HS-27A (cell line): ENCODE results near the gene NLN.
"Not testable (repeated sequence)": the region's sequence is repeated elsewhere in the genome, so short reads cannot be mapped to it uniquely, and the experiment has no call there.

ENCODE experiments used
- DNase-seq: peaks from one replicate; pipeline ENCODE4 v3.0.0-alpha.2; 2012; ENCODE audit warnings: low read depth, missing footprints

Gene NLN

DNA sequence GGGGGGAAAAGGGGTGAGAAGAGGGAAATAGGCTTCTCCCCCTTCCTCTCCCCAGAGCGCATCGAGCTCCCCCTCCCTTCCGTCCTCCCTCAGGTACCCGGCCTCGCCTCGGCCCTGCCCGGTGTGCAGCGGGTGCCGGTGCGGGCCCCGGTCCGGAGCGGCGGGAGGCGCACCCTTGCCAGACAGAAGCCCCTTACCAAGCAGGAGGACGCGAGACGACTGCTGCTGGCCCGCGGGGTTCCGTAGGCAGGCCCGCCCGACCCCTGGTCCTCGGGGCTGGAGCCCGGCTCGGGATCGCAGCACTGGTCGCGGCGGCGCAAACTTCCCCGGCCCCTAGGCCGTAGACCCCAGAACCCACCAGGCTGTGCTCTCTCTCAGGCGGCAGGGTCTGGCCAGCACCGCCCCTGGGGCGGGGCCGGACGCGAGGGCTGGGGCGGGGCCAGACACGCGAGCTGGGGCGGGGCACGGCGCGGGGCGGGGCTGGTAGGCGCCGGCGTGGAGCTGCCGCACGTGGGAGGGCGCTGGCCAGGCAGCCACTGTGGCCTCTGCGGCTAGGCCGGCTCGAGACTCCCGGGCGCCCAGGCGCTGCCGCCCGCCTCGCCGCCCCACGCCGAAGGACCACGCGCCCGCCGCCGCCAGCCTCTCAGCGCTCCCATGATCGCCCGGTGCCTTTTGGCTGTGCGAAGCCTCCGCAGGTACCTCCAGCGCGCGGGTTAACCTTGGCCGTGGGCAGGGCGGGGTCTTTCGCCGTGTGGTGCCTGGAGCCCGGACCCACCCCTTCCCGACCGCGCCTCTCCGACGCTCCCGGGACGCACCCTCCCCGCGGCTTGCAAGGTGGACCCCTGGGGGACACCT, at the start of gene NLN, which contains the start of gene SGTB:
TSS of gene NLN (plus strand) at position 486 of the 855 bp plus-strand sequence. CDS start at position 655, 169 bp downstream.
TSS of gene SGTB (minus strand) at position 390 of the 855 bp plus-strand sequence. CDS start 1,302 bp downstream, outside the sequence.
- DNase-seq: no peak

DNA sequence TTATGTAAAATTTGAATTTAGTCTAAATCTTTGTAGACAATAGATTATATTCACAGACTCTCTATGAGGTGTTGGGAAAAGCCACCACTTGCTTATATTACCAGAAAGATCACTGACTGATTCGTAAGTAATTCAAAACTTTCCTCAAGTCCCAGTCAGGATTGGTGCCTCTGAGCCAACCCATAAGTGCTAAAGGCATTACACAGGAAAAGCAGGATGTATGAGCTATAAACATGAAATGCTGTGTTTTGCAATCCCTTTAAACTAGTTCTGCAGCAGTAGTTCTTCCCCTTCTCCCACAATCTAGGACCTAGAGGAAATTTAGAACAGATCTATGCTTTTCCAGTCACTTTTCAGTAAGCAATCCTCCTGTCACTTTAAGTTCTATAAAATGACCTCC, 49.2 kb upstream of the NLN start:
- no peak for DNase-seq

DNA sequence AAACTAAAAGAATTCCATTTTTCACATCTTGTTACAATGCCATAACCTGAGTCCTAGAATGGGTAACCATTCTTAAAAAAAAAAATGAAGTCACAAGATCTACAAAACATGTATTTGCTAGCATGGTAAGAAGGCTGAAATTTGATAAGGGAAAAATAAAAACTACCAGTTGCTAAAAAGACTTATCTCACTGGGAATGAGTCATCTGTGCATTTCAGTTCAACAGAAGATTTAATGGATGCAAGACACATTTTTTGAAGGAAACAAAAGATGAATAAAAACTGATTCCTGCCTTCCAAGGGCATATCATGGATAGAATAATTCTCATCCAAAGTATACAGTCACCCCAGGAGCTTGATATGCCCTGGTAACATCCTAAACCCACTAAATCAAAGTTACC, 47.3 kb upstream of the NLN start:
- no peak for DNase-seq

DNA sequence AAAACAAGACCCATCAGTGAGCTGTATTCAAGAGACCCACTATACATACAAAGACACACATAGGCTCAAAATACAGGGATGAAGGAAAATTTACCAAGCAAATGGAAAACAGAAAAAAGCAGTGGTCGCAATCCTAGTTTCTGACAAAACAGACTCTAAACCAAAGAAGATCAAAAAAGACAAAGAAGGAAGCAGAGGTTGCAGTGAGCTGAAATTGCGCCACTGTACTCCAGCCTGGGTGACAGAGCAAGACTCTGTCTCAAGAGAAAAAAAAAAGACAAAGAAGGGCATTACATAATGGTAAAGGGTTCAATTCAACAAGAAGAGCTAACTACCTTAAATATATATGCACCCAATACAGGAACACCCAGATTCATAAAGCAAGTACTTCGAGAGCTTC, 45.9 kb upstream of the NLN start:
- DNase-seq: not testable (repeated sequence)

DNA sequence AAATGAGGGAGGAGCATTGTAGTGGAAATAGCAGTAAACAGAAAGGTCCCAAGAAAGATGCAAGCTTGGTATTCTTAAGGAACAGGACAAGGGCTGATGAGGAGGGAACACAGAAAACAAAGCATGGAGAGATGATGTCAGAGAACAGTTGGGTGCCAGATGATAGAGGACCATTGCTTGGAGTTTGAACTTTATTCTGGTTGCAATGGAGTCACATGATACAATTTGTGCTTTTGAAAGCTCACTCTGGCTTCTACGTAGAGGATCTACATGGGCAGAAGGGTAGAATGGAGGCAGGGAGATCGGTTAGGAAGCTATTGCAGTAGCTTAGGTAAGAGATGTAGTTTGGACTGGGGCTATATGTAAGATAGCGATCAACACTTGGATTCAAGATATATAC, 39.9 kb upstream of the NLN start:
- no peak for DNase-seq

DNA sequence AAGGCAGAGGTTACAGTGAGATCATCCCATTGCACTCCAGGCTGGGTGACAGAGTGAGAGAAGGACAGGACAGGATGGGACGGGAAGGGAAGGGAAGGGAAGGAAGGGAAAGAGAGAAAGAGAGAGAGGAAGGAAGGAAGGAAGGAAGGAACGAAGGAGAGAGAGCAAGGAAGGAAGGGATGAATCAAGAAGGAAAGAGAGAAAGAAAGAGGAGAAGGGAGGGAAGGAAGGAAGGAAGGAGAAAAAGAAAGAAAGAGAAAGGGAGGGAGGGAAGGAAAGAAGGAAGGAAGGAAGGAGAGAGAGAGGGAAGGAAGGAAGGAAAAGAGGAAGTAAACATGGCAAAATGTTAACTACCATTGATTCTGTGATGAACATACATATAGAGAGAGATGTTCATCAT, 28.9 kb upstream of the NLN start:
- DNase-seq: no peak

DNA sequence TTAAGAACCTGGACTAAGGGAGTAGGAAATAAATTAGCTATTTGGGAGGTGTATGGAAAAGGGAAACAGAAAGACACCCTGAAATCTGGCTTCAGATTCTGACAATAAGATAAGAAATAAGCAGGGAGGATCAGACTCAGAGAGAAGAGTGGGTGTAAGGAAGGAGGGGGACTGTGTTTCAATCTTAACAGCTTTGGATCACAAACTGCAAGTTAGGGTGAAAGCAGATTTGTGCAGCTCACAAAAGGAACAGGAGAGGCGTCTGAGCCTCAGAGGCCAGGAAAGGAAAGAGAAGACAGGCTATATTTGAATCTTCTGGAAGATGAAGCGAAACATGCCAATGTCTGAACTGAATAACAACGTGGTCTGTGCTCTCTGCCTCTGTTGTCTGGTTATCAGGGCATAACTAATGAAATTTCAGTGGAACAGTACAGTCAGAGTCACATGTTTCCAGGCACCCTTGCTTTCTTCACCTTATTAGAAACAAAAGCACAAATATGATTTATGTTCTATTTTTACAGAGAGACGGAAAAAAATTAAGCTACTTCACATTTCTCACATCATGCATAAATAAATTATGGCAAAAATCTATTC, 26.7 kb upstream of the NLN start:
- DNase-seq: no peak

DNA sequence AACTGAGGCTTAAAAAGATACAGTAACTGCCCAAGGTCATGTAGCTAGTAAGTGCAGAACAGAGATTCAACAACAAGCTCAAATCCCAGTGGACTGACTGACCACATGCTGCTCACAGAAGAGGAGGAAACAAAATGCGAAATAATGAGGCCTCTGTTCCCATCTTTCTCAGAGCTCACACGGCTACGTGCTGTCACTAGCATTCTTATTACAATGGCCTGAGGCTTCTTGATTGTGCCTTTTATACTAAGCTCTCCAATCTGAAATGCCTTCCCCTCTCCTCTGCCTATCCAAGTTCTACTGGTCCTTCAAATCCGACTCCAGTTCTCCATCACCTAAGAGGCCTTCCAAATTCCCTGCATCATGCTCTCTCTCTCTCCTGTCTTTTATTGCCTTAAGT, 26.1 kb upstream of the NLN start:
- no peak for DNase-seq

DNA sequence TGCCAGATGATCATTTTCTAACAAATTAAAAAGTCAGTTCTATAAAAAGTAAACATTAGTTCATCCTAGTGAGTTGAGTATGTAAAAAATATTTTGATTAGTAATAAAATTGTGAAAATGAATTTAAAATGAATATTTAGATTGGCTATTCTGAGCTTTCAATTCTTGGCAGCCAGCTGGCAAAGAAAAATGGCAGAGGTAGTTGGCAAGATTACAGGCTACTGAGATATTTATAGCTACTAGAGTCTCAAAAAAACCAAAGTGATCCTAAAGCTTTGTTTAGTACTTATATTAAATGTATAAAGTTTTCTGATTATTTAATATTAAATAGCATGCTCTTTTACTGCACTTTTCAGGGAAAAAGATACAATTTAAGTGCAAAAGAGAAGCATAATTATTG, 25.1 kb upstream of the NLN start:
- DNase-seq: no peak

DNA sequence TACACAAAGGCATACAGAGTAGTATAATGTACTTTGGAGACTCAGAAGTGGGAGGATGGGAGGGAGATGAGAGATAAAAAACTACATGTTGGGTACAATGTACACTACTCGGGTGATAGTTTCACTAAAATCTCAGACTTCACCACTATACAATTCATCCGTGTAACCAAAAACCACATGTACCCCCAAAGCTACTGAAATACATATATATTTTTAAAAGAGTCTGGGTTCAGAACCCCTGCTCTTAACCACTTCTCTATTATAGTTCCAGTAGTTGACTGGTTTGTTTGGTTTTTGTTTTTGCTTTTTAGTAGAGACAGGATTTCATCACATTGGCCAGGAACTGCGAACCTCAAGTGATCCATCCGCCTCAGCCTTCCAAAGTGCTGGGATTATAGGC, 22.7 kb upstream of the NLN start:
- no peak for DNase-seq

DNA sequence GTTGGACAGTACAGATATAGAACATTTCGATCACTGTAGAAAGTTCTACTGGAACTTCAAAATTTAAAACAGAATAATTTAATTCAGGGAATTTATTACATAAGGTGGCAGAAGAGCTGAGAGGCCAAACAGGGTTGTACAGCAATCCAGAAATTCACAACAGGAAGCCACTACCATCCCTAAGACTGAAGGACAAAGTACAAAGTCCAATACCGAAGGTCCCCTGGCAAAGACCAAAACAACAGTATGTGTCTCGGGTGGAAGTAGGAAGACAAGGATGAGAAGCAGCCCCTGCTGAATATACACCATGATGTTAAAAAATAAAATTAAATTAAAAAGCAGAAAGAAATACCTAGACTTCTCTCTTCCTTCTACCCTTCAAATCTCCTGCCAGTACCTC, 20.0 kb upstream of the NLN start:
- DNase-seq: no peak

DNA sequence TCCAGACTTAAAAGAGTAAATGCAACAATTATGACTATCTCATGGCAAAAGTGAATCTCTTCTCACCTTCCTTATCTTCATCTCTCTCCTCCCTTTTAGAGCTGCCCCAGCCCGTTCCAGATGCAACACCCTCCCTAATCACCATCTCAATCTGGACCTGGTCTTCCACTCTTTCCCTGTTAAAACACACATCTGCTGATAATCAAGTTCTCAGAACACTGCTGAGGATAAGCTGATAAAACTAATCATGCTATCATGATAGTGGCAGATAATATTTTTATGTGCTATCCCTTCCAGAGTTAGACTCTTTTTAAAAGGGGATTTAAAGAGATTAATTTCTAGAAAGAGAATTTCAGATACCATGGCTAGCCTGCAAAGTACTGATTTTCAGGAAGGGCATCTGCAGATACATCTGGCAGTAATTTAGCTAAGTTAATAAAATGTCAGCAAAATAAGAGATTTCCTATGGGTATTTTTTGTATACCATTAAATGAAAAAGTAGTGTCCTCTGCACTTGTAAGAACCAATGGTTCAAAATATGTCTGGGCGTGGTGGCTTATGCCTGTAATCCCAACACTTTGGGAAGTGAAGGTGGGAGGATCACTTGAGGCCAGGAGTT, 17.3 kb upstream of the NLN start:
- DNase-seq: no peak

DNA sequence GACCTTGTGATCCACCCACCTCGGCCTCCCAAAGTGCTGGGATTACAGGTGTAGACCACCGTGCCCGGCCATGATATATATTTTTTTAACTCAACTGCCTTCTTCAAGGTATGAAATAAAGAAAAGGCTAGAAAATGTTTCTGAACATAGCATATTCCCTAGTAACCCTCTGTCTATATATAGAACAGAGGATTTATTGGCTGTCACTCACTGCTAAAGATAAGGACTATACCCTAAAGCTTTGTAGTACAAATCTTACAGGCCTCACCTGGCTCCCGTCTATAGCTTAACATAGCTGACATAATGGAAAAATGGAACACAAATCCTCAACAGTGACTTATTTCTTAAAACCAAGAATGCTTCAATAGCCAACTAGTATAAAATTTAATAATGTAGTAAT, 14.3 kb upstream of the NLN start:
- no peak for DNase-seq

DNA sequence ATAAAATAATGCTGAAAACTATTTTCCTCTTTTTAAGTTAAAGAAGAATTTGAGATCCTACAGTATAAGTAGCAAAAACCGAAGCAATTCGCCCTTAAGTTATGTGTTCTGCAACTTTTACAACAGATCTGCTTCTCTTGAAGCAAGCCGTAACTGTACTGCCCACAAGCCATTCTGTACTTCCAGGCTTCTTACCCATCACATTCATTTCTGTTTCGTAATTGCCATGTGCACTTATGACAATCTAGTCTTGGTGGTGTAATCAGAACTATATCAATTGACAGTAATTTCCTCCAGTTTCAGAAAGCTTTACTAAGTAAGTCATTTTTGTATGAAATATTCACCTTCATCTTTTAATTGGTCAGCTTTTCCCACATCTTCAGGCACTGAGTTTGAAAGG, 13.9 kb upstream of the NLN start:
- DNase-seq: no peak

DNA sequence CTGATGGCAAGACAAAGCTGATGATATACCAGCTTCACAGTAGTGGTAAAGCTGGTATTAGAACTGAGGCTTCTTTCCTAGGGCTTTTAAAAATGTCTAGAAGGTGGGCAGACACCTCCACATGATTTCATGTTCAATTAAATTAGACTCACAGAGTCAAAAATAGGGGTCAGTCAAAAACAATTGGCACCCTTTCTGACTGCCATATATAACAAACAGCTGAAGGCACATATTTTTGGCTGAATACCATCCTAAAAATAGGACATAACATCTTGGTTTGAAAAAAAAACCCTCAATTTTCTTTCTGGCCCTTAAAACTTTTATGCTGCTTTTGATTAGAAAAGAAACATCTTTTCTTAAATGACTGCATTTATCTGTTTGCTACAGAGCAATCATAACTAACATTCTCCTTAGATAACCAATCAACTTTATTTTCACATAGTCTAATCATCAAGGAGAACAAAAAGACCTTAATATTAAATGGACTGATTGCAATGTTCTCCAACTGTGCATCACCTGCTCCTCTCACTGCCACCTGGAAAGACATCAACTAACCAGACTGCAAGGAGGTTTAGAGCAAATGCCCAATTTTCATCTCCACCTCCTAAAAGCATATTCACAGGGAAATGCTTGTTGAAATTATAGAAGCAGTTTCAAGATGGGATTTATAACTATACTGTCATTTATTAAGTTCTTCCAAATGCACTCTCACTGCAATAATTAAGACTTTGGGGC, 3.3 kb upstream of the NLN start:
- no peak for DNase-seq

DNA sequence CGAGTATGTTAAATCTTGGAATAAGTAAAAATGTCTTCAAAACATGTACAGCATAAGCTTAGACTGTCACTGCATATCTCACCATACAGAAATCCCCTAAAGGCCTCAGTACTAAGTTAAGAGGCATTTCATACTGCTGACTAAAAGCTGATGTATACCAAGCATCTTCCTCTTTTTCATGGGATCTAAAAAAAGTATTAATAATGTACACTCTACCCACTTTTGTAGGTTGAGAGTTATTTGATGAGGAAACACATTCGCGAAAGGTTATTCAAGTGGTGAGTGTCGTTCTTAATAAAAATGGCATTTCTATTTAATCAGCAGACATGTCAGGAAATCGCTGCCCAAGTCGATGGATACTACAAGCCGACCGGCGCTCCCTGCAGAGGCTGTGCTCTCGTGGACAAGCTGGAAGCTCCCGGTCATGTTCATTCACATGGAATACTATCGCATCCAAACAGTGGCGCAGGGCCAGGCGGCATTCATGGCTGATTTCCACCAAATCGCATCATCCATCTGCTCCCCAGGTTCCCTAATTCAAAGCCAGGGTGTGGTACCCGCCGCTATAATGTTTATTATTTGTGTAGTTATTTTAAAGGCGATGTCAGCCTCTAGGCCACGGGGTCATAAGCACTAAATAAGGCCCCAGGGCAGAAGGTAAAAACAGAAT, 820 bp upstream of the NLN start:
- no peak for DNase-seq

DNA sequence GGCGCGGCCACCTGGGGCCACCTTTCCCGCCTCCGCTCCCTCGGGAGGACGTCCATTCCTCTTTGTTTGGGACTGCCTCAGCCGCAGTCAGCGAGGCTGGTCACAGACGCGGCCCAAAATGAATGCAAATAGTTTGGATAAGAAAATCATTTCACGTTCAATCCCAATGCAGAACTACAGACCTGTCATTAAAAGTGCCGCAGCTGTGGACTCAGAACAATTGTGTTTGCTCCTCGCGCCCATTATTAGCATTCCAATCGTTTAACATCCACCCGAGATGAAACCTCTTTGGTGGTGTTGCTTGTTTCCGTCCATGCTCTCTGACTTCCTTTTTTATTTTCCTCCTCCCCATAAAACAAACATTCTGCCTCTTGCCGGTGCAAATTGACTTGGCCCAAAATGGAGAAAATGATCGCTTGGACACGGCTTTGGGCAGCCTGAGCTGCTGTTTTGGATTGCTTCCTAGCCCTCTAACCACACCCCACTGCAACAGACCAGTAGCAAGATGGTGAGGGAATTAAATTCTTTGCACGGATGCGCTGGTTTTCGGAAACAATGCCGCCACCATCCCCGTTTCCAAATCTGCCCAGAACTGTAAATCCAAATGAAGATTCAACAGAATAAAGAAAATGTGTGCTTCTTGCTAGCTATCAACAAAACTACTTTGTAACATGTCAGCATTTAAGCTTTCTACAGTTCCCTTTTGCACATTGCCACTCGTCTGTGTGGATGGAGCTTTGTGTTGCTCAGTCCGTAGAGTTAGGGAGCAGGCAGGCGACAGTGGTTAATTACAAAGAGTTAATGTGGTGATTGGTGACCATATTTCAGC, 784 bp downstream of the NLN start:
- DNase-seq: no peak

DNA sequence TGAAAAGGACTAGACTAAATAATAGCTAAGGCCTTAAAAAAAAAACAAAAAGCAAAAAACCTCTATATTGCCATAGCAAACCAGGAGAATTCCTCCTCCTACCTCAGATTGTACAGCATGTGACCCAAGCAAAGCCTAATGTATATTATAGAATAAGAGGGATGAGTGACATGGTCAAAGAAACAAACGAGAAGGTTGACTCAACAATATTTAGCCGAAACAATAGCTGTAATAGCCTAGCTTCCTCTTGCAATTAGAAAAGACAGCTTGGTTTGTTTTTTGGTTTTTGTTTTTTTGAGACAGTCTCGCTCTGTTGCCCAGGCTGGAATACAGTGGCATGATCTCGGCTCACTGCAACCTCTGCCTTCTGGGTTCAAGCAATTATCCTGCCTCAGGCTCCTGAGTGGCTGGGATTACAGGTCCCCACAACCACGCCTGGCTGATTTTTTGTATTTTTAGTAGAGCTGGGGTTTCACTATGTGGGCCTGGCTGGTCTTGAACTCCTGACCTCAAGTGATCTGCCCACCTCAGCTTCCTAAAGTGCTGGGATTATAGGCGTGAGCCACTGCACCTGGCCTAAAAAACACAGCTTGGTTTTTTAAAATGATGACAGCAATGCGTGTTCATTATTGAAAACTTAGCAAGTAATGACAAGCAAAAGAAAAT, 5.6 kb downstream of the NLN start:
- no peak for DNase-seq

DNA sequence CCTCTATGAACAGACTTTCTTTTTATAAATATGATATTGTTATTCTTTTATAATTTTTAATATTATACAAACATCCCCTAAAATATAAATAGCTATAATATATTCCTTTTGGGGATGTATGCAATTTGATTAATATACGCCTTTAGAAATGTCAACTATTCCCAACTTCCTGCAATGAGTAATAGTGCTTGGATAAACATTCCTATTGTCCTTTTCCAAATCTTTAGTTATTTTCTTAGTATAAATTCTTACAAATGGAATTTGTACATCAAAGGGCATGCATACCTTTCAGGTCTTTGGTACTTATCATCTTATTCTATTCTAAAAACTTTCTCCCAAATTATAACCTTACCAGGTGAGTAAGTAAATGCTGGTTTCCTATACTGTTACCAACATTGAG, 6.2 kb downstream of the NLN start:
- DNase-seq: no peak

DNA sequence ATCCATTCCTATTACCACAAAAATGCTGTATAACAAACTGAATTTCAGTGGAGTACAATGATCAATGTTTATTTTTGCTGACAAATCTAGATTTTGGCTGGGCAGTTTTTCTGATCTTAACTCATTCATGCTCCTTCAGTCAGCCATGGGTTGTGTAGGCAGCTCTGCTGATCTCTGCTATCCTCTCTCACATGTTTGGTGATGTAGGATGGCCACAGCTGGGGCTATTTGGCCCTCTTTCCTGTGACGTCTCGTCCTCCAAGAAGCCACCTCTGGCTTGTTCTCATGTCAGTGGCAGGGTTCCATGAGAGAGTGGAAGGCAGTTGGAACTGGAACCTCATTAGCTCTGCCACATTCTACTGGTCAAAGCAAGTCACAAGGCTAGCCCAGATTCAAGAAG, 8.9 kb downstream of the NLN start:
- DNase-seq: no peak

DNA sequence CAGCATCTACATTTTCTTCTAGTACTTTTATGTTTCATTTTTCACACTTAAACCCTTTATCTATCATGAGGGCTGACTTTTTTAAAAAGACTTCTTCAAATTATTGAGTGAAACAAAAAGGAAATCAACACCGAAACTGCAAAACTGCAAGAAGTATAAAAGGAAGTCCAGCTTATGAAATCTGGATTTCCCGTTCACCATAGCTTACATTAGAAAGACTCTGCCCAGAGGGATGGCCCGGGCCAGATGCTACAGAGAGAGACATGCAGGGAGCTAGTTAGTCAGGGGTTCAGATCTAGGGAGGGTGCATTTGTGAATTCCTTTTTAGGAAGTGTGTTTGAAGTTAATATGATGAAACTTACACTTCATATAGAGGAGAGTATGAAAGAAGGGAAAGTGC, 10.0 kb downstream of the NLN start:
- not testable (repeated sequence) for DNase-seq
